Mucosa of descending colon (tissue), 3 donors: ENCODE results near the gene LYRM7. TPM values are rescaled to one million over a fixed set of nuclear protein-coding genes. Genes with fewer than 3 reads are reported as not detected.

Experiments
- ATAC-seq: fragments of 200-7000 bp; cut with Tn5 transposase; one replicate; pipeline ENCODE4 v1.9.1; 2020; ENCODE audit warnings: mild to moderate bottlenecking, moderate library complexity
- DNase-seq, 3 donors: peaks; one replicate each; pipeline ENCODE4 v3.0.0-alpha.2; 2020
- H3K36me3 ChIP-seq: fragments of 200-600 bp; one replicate; pipeline ENCODE4 v1.8.0; 2021; ENCODE audit warnings: low read depth, mild to moderate bottlenecking
- H3K4me1 ChIP-seq: fragments of 200-600 bp; one replicate; pipeline ENCODE4 v1.8.0; 2021; ENCODE audit warnings: low read depth, mild to moderate bottlenecking
- H3K4me3 ChIP-seq: fragments of 200-600 bp; one replicate; pipeline ENCODE4 v1.8.0; 2021; ENCODE audit warnings: mild to moderate bottlenecking
- H3K9me3 ChIP-seq: fragments of 200-600 bp; one replicate; pipeline ENCODE4 v1.8.0; 2021; ENCODE audit warnings: mild to moderate bottlenecking
- intact Hi-C, 2 donors: fragments of 100-400 bp; cut with DNase I in 1 of 2; cut with micrococcal nuclease in 1 of 2; formaldehyde crosslinking; loops; one replicate each; pipeline versions ENCODE4 v1.11.0 to v1.11.1; 2022; cut with DNase I, micrococcal nuclease
- total RNA-seq, 3 donors: library from RNA; stranded (reverse); fragmentation: NEBNext Ultra II Directional in 2 of 3; extraction: Animal tissue kit (Norgen Biotek cat#: 25700) in 2 of 3; gene quantifications; one replicate each; pipeline versions ENCODE4 v1.2.1 to v1.2.4, GENCODE V29; 2021 to 2023
- TF ChIP-seq, protein P1 (sequence below): fragments of 200-600 bp; IDR thresholded peaks from one replicate; pipeline ENCODE4 v1.8.0; 2022; ENCODE audit warnings: antibody characterized with exemption, mild to moderate bottlenecking
- donor health status: DM: no; HTN: no; CAD: no; lungs with moderate emphysema.
- donor health status: DM: no; HTN: no; CAD: no.
- donor health status: DM: no; HTN: yes; CAD: no.

The LYRM7 gene
- total RNA-seq, 3 donors from 2014 or later, result 11.2 to 12.9 (median 11.7) TPM

DNA sequence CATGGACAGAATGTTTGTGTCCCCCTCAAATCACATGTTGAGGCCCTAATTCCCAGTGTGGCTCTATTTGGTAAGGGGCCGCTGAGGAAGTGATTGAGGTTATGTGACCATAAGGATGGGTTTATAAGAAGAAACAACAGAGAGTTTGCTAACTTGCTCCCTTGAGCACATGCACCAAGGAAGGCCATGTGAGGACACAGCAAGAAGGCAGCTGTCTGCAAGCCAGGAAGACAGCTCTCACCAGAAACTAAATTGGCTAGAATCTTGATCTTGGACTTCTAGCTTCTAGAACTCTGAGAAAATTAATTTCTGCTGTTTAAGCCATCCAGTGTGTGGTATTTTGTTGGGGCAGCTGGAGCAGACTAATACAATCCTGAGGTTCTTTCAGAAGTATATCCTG lies 57.9 kb downstream of the LYRM7 start:
- no peaks in the 10 kb centered on the region for H3K9me3 ChIP-seq
- intact Hi-C loops, result no loop called here
- ATAC-seq (no peak), DNase-seq (no peak)
- no peaks in the 10 kb centered on the region for H3K36me3 ChIP-seq
- H3K4me3 ChIP-seq, result no peak overlapping the region
- peaks cover 15% of the 10 kb centered on the region for H3K4me1 ChIP-seq
- TF ChIP-seq, protein P1, sequence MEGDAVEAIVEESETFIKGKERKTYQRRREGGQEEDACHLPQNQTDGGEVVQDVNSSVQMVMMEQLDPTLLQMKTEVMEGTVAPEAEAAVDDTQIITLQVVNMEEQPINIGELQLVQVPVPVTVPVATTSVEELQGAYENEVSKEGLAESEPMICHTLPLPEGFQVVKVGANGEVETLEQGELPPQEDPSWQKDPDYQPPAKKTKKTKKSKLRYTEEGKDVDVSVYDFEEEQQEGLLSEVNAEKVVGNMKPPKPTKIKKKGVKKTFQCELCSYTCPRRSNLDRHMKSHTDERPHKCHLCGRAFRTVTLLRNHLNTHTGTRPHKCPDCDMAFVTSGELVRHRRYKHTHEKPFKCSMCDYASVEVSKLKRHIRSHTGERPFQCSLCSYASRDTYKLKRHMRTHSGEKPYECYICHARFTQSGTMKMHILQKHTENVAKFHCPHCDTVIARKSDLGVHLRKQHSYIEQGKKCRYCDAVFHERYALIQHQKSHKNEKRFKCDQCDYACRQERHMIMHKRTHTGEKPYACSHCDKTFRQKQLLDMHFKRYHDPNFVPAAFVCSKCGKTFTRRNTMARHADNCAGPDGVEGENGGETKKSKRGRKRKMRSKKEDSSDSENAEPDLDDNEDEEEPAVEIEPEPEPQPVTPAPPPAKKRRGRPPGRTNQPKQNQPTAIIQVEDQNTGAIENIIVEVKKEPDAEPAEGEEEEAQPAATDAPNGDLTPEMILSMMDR, result no peak

DNA sequence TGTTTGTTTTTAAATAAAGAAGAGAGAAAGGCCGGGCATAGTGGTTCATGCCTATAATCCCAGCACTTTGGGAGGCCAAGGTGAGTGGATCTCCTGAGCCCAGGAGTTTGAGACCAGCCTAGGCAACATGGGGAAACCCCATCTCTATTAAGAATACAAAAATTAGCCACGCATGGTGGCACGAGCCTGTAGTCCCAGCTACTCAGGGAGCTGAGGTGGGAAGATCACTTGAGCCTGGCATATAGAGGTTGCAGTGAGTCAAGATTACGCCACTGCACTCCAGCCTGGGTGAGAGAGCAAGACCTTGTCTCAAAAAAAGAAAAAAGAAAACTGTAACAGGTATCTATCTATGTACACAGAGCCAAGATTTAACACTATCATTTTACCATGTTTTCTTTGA lies 58.9 kb downstream of the LYRM7 start:
- intact Hi-C loops, result no loop called here
- no peaks in the 10 kb centered on the region for H3K36me3 ChIP-seq
- ATAC-seq, result no peak
- TF ChIP-seq, protein P1, result no peak
- peaks cover 6% of the 10 kb centered on the region for H3K4me1 ChIP-seq
- H3K4me3 ChIP-seq, result no peak overlapping the region
- no peak for DNase-seq
- H3K9me3 ChIP-seq, result no peaks in the 10 kb centered on the region

DNA sequence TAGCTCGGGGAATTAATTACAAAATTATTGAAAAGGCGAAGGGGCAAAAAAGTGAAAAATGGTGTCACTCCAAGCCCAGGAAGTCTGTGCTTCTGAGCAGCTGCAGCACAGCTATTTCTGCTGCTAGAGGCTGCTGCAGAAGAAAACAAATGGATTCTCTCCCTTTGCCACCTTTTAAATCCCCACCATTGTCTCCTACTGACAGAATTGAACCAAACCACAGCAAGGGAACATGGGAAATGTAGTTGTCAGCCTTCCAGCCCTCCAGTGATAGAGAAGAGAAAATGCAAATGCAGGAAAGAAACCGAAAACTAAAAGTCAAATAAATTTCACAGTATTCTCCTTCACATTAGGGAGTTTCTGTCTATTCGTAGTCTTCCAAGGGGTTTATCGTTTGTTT lies 59.7 kb downstream of the LYRM7 start:
- Histone ChIP-seq H3K9me3 (no peaks in the 10 kb centered on the region), H3K4me1 (peaks cover 3% of the 10 kb centered on the region), H3K4me3 (no peak overlapping the region), H3K36me3 (no peaks in the 10 kb centered on the region)
- intact Hi-C loops, result no loop called here
- TF ChIP-seq, protein P1, result no peak
- ATAC-seq (no peak), DNase-seq (no peak)

DNA sequence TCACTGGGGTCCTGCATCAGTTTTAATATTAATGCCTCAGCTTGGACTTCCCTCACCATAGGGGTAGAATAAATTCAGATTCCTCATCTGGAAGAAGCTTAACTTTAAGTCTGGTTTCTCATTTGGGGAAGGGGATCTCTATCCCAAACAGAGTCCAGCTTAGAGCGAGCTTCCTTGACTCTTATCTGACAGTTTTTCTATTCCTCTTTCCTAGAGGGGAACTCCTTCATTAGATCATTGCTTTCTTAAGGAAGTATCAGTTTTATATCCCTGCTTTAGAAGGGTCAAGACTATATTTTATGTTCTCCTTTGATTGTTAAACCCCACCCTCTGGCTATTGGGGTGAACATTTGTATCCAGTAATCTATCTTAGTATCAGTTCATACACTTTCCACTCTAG lies 68.9 kb downstream of the LYRM7 start:
- no peak for ATAC-seq
- no peak overlapping the region for H3K4me3 ChIP-seq
- intact Hi-C loops, result no loop called here
- TF ChIP-seq, protein P1, result no peak
- DNase-seq, result no peak
- H3K4me1 ChIP-seq, result no peaks in the 10 kb centered on the region
- H3K9me3 ChIP-seq, result no peaks in the 10 kb centered on the region
- H3K36me3 ChIP-seq, result no peaks in the 10 kb centered on the region

DNA sequence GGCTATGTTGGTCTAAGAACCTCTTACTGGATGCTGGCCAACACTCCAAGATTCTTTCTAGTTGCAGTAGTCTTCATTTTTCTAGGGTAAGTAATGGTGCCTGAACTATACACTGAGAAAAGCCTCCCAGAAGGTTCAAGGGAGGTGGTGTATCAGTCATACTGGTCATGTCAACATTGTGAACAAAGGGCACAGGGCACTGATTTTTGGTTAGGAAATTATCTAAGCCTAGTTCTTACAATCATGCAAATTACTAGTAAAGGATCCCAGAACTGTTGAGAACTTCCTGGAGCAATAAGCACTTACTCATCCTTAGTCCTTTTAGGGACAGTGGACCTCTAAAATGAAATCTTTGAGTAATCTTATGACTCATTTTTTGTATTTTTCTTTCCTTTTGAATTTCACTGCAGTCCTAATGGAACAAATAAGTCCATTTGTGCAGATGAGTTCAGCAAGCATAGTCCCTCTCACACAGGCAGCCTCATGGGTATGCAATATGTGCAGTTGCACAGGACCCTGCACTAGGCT lies 72.0 kb downstream of the LYRM7 start:
- intact Hi-C loops, result no loop called here
- Histone ChIP-seq H3K36me3 (no peaks in the 10 kb centered on the region), H3K4me1 (no peaks in the 10 kb centered on the region), H3K4me3 (no peak overlapping the region), H3K9me3 (peaks cover 10% of the 10 kb centered on the region)
- TF ChIP-seq, protein P1, result no peak
- ATAC-seq (peak; percentile 83), DNase-seq (no peak)

DNA sequence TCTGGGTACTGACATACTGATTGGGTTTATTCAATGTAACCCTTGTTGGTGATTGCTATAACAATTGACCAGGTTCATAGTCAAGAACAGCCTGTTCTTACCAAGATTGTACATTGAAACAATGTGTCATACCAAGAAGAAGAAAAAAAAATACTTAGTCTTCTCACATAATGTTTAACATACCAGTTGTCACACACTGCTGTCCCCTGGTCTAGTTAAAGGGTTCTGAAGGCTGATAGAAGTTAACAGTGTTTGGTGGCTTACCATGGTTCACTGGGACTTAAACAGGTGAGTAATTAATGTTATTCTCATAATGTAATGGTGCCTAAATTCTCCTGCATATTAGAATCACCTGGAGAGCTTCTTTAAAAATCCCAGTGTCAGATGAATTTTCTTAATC lies 74.6 kb downstream of the LYRM7 start:
- intact Hi-C loops, result no loop called here
- no peaks in the 10 kb centered on the region for H3K4me1 ChIP-seq
- ATAC-seq (peak; percentile 77), DNase-seq (no peak)
- no peak overlapping the region for H3K4me3 ChIP-seq
- H3K36me3 ChIP-seq, result no peaks in the 10 kb centered on the region
- TF ChIP-seq, protein P1, result no peak
- H3K9me3 ChIP-seq, result peaks cover 10% of the 10 kb centered on the region
